ENCODE data around the gene MCTP1.
"Not testable (repeated sequence)": the region's sequence is repeated elsewhere in the genome, so short reads cannot be mapped to it uniquely, and the experiment has no call there.

MCTP1 gene

DNA sequence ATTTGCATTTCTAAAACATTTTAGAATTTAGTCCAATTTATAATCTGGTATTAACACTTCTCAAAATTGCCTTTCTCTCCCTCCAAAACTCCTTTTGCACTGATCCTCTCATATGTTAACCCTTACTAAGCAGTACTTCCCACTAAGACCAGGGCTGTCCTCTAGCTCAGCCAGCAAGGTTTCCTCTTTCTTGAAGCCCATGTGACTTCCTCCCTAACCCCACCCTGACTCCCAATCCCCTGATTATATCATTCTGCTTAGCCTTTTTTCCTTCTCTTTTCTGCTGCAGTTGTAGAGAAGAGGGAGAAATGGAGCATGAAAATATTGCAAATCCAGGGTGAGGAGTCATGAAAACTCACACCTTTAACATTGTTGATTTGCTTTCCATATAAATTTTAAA lies 241.7 kb downstream of the MCTP1 start:
- in situ Hi-C loops (cut with MboI; ENCODE audit: low sequenced_read_pairs) = no loop called here

DNA sequence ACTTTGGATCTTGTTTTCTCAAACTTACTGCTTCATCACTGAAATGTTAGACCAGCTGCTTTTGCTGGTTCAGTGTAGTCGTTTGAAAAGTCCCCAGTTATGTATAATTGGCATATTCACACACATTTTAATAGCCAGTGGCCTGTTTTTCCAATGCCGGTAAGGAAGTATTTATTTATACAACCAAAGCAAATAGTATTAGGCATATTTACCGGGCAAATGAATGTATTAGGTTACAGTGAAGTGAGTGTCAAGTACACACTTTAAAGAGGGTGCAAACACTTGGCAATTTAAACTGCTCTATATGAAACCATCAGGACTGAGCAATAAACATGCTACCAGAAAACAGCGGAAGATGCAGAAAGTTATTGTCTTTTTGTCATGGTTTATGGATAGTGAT lies 242.9 kb downstream of the MCTP1 start:
- in situ Hi-C loops (cut with MboI; ENCODE audit: low sequenced_read_pairs) = no loop called here

DNA sequence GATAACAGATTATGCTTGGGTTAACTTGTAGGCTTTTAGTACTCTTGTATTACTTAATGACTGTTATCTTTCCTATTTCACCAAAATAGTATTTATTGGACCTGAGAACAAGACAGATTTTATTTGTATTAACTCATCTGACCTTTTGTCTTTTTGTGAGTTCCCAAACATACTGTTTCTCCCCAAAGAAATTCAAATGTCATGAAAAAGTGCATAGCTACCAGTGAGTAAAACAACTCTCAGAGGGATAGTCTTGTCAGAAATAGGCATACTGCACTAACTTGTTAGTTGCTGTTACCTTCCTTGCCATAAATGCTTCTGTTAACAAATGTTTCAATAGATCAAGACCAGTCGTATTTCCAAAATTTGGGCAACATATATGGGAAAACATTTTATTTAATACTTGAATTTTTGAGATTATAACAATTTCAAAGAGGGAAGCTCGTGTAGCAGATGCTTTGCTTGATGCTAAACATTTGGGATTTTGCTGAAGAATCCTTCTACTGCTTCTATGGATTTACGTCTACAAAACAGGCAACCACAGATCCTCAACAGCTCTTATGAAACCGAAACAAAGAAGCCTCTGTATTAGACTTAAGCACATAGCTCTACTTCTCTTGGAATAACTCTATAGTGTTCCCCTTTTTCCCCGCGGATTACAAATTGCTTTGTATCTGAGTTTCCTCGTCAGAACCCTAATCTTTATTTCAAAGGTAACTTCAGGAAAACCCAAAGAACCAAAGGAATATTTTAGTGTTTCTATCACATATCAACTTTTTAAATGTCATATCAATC lies 248.8 kb downstream of the MCTP1 start:
- in situ Hi-C loops (cut with MboI; ENCODE audit: low sequenced_read_pairs) = no loop called here

DNA sequence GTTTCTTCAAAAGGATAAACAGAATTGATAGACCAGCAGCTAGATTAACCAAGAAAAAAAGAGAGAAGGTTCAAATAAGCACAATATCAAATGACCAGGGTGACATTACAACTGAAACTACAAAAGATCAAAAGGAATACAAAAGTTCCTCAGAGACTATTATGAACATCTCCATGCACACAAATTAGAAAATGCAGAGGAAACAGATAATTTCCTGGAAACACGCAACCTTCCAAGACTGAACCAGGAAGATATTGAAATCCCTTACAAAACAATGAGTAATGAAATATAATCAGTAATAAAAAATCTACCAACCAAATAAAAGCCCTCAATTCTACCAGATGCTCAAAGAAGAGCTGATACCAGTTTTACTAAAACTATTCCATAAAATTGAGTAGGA lies 252.1 kb downstream of the MCTP1 start:
- in situ Hi-C loops (cut with MboI; ENCODE audit: low sequenced_read_pairs) = no loop called here

DNA sequence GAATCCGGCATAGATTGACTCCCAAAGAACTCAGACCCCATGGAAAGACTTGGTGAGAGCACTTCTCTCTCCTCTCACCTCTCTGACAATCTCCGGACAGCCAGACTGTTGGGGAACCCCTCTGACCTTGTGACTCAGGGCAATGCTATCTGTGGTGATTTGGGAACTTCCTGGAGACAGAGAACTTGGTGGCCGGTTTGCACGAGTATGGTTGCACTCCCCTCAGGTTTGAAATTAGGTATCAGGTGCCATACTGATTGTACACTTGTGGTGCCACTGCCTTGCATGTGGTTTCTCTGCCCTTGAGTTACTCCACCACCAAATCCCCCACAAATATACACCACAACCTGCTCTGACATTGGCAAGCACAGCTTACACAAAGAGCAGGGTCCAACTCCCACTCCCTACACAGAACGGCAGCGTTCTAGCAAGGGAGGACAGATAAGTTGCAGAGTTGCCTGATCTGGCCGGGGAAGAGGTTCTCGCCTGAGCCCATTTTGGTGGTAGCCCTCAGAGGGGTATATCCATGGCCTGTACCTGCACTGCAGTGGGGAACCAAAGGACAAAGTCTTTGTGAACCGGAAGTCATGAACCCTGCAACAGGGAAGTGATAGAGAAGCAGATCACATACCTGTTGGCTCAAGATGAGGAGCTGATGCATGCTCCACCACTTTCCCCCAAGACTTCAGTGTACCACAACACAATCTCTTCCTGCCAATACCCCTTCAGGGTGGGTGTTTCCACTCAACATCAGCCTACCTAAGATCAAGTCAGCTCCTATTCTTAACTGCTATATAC lies 255.1 kb downstream of the MCTP1 start:
- in situ Hi-C loops (cut with MboI; ENCODE audit: low sequenced_read_pairs) = no loop called here

DNA sequence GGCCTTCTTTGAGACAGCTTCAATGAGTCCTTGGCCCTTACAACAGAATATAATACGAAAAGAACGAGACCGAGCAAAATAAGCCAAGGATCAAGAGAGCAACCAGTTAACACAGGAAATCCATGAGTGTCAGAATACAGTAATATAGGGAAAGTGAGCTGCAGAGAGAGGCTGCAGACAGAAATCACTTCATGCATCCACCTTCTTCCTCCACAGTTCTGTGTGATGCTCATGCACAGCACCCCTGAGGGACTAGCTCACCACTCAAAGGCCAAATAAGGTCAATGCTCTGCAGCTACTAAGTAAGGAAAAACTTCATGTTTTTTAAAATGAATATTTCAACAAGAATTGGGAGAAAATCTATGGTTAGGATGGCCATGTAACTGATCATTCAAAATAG lies 257.1 kb downstream of the MCTP1 start:
- in situ Hi-C loops (cut with MboI; ENCODE audit: low sequenced_read_pairs) = no loop called here

DNA sequence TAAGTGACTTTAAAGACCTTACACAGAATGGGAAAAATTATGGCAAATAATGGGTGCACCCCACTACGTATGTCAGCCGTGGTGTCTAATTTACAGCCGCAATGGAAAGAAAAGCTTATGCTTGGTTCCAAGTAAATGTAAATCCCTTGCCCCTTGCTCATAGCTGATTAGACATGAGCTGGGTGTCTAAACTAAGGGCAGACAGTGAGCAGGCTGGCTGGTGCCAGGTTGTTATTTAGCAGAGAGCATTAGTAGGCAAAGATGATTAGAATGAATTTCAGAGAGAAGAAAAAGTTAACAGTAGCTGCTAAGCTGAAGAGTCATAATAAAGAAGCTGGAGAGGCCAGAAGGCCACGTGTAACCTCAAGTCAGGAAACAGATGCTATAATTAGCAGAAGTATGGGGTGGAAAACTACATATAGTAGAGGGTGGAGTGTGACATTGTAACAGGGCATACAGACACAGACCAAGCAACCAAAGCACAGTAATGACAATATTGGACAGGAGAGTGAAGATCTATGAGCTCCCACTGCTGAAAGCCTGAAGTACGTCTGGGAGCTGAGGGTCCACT lies 257.7 kb downstream of the MCTP1 start:
- in situ Hi-C loops (cut with MboI; ENCODE audit: low sequenced_read_pairs) = no loop called here

DNA sequence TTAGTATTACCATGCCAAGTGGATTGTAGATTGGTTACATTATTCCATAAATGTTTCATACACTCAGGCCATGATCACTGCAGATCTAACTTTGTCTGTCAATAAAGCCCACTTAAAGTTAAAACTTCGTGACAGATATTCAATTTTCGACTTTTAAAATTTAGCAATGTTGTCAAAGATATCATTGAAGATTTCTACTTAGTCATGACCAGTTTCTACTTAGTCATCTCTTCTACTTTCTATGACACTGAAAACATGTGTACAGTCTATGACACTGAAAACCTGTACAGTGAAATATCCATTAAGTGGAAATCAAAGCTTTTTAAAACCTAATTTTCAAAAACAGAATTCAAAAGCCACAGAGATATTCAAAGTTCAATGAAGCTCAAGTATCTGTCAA lies 258.2 kb downstream of the MCTP1 start:
- in situ Hi-C loops (cut with MboI; ENCODE audit: low sequenced_read_pairs) = no loop called here

DNA sequence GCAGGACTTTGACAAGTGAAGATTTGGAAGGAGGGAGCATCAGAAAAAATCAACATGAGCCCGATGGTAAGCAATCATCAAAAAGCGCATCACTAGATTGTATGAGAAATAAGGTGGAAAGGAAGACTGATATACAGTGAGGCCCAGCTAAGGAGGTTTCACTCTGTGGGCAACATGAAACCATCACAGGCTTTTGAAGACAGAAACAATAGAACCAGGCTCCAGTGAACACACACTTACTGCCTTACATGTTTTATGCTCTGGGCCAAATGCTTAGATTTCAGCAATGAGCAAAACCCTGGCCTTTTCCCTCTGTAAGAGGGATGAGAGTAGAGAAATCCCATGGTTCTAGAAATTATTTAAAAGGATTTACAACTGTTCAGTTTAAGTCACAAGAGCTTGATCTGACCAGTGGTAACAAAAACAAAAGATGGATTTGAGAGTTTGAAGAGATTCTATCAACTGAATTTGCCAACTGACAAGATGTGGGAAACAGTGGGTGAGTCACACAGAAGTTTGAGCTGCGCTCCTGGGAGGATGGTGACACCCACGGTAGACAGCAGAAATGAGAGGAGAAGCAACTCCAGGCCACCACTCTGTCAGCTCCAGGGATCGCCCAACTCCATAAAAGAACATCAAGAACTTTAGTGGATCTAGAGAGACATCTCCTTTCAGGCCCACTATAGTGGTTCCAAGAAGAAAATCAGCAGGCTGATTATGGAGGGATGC lies 261.8 kb downstream of the MCTP1 start:
- in situ Hi-C loops (cut with MboI; ENCODE audit: low sequenced_read_pairs) = no loop called here

DNA sequence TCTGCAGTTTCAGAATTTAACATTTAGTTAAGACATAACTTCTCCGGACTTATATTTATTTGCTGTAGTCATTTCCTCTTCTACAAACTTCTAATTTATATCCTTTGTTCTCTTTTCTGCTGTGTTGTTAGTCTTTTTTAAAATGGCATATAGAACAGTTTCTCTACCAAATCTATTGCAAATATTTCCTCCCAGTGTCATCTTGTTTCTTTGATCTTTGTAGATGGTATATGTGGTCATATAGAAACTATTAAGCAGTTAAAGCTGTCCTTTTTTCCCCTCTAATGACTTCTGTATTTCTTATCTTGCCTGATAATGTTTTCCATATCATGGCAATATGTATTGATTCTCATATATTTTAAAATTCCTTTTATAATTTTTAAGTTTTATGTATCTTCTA lies 264.5 kb downstream of the MCTP1 start:
- in situ Hi-C loops (cut with MboI; ENCODE audit: low sequenced_read_pairs) = no loop called here

DNA sequence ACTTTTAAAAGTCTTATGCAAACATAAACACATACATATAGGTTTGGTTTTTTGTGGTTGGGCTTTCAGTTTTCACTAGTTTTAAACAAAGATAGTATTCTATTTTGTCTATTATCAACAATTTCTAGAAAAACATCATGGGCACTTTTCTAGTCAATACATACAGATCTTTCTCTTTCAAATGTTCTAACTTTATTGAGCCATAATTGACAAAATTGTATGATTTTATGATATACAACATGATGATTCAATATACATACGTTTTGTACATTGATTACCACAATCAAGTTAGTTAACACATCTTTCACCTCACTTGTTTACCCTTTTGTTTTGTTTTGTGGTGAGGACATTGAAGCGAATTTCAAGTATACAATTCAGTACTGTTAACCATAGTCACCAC lies 265.9 kb downstream of the MCTP1 start:
- in situ Hi-C loops (cut with MboI; ENCODE audit: low sequenced_read_pairs) = no loop called here

DNA sequence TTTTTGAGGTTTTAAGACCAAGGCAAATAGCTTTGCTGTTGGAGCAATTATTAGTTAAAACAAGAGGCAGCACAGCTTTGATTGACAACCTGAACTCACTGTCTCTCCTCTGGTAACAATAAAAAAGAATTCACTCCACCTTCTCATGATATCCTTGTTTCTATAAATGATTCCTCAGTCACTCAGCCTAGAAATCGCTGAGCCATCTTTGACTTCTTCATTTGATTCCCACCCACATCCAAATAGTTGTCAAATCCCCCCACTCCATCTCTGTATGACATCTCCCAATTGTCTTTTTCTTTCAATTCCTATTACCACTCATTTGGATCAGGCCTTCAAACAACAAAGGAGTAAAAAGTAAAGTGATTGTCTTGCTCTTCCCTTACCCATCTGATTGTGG lies 266.4 kb downstream of the MCTP1 start:
- in situ Hi-C loops (cut with MboI; ENCODE audit: low sequenced_read_pairs) = no loop called here

DNA sequence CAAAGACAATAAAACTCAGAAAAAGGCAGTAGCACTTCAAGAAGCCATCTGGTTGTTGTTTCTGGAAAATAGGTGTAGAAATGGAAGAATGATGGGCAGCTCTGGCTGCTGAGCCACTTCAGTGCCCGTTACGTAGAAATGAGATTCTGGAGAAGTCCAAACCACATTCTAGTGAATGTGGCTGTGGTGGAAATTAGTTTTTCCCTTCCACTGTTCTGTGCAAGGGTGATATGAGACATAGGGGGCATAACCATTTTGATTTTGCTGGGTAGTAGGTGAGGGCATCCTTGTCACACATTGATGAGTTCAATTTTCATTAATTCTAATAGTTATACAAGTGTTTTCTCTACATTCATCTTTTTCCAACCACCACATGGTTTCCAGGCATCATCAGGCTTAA lies 275.1 kb downstream of the MCTP1 start:
- in situ Hi-C loops (cut with MboI; ENCODE audit: low sequenced_read_pairs) = no loop called here

DNA sequence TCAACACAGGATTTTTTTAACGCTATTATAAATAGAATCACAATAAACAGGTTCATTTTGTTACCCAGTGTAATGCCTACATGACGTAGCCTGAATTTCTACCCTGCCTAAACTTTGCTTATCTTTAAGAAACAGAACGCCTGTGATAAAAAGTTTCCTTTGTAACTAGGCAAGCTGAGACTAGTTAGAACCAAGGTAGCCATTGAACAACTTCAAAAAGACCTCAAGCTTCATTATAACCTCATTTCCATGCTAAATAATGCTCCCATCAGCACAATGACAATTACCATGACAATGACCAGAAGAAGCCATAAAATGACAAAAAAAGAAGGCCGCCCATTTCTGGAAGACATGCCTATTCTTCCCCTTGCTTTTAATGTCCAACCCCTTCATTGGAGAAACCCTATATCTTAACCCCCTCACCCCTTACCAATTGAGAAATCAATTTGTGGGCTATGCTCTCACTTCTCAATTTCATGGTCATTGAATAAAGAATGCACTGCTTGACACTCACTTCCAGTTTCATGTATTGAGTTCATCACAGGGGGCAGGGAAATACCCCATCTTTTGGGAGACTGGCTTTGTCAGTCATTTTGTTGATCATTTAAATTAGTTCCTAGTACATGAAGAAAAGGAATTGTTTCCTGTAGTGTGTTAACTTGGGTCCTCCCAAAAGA lies 276.8 kb downstream of the MCTP1 start:
- in situ Hi-C loops (cut with MboI; ENCODE audit: low sequenced_read_pairs) = no loop called here

DNA sequence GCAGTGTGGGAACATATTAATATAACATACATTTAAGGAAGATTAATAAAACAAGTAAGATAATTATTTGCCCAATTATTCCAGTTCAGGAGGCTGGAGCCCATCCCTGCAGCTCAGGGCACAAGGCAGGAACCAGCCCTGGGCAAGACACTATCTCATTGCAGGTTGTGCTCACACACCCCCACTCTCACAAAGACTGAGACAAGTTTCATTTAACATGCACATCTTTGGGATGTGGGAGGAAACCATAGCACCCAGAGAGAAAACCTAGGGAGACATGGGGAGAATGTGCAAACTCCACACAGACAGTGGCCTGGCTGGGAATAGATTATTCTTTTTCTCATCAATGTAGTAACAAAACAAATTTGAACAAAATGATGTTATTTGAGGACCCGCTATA lies 279.1 kb downstream of the MCTP1 start:
- in situ Hi-C loops (cut with MboI; ENCODE audit: low sequenced_read_pairs) = no loop called here

DNA sequence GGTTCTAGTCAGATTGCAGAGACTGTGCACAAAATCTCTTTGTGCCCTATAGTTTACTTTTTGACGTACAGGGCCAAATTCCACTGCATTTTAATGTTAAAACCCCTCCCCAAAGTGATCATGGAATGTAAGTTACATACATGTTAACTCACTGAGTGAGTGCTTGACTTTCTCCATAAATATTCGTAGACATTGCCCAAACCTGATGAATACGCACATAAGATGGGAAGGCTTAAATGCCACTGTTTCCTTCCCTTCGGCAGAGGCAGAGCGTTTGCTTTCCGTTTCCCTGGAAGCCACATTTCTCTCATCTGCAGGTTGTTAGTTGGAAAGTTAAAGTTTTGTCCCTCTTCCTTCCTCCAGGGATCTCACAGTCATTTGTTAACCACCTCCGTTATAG lies 286.2 kb downstream of the MCTP1 start:
- in situ Hi-C loops (cut with MboI; ENCODE audit: low sequenced_read_pairs) = no loop called here

DNA sequence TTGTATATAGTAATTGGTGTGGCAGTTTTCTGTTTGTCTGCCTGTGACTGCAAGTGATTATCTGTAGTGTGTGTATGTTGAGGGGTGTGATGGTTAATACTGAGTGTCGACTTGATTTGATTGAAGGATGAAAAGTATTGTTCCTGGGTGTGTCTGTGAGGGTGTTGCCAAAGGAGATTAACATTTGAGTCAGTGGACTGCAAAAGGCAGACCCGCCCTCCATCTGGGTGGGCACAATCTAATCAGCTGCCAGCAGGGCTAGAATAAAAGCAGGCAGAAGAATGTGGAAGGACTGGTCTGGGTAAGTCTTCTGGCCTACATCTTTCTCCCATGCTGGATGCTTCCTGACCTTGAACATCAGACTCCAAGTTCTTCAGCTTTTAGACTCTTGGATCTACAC lies 290.4 kb downstream of the MCTP1 start:
- in situ Hi-C loops (cut with MboI; ENCODE audit: low sequenced_read_pairs) = not testable (repeated sequence)

DNA sequence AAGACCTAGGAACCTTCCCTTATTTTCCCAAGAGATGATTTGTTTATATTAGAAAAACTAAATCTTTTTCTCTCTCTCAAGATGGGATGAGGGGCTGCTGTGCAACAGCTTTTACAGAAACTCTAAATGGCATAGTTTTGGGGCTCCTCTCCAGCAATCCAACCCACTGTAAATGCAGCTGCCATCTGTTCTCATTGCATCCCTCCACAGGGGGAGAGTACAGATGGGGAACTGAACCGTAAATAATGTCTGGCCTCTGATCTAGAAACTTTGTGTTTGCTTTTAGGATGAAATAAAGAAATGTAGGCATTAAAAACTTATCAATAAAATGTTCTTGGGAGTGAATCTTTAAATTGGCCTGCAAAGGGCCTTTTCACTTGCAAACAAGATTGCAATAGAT lies 291.4 kb downstream of the MCTP1 start:
- in situ Hi-C loops (cut with MboI; ENCODE audit: low sequenced_read_pairs) = no loop called here

DNA sequence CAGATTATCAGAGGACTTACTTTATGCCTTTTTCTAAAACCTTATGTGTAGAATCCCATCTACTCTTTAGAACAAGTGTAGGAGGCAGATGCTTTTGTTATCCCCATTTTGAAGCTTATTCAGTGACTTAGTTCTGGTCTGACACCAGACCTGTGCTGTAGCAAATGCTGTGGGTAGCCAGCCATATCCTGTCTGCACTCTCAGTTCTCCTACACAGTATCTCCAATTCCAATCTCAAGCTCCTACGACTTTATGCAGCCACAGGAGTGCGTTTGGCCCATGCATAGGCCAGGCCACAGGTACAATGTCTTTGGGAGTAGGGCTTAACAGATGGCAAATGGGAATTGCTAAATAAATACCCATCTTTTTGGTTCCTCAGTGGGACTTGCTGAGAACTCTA lies 292.6 kb downstream of the MCTP1 start:
- in situ Hi-C loops (cut with MboI; ENCODE audit: low sequenced_read_pairs) = no loop called here

DNA sequence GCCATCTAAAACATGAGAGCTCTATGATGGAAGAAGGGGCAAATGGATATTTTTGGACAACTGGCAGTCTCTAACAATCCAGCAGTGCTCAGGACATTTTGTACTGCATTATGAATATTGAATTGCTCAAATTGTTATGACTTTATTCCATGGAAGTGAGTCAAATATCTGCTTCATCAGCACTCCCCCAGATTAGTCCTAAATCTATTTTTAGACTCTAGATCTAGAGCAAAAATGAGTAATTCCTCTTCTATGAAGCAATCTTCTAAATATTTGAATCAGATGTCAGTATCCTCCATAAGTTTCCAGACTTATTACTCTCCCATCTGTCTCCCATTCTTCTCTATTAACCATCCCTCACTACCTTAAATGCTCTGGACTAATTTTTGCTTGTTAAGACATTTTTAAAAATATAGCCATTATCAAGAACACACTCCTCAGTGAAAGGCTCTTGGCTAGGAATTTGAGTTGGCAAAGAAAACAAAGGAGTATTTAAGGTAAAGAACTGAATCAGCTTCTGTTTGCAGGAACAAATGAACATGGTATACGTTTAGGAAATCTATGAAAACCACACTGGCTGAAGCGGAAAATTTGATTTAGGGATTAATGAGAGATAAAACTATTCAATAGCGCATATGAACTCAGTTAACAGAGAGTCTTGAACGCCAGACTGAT lies 300.9 kb downstream of the MCTP1 start:
- in situ Hi-C loops (cut with MboI; ENCODE audit: low sequenced_read_pairs) = no loop called here

Data from HL-60/S4 (cell line).